Measurements from ENCODE around the gene RGPD3.
"Not testable (repeated sequence)": the region's sequence is repeated elsewhere in the genome, so short reads cannot be mapped to it uniquely, and the experiment has no call there.

- TF ChIP-seq EZH2 (IDR thresholded peaks at IDR 0.05; ENCODE audit: insufficient read depth, poor library complexity, severe bottlenecking); EZH2phosphoT487 (IDR thresholded peaks at IDR 0.05; ENCODE audit: insufficient read depth, low read depth): not testable (repeated sequence)
Measured at GRCh38 chr2:106369182-106369581, 99.0 kb downstream of the RGPD3 start.

Measured in GM23248 (cell line).